Gastrocnemius medialis (tissue), 4 donors: ENCODE results near the gene CD28. TPM values are rescaled to one million over a fixed set of nuclear protein-coding genes. Genes with fewer than 3 reads are reported as not detected.
A peak's percentile ranks its signal among the peaks of the same experiment; 100 is the strongest.

Experiments
- ATAC-seq, 2 donors: fragments of 150-250 bp; one replicate each; pipeline ENCODE4 v1.9.1; 2016
- DNase-seq, 2 donors: peaks; one replicate each; pipeline ENCODE4 v3.0.0-alpha.2; 2019
- H3K27ac ChIP-seq, 4 donors: fragments of 200-600 bp; sonication (generic); 1 replicate in 1 of 4; 2 replicates in 3 of 4; pipeline ENCODE4 v1.5.1; 2016 to 2018; ENCODE audit warnings: mild to moderate bottlenecking in 2 of 4, moderate library complexity in 1 of 4
- H3K27me3 ChIP-seq, 3 donors: fragments of 200-600 bp; sonication (generic) in 2 of 3; 1 replicate in 1 of 3; 2 replicates in 2 of 3; pipeline versions ENCODE4 v1.5.1 to v1.6.0; 2016 to 2019; ENCODE audit warnings: mild to moderate bottlenecking in 1 of 3, moderate library complexity in 1 of 3
- H3K36me3 ChIP-seq, 2 donors: fragments of 200-600 bp; sonication (generic) in 1 of 2; one replicate each; pipeline ENCODE4 v1.5.1; 2017 to 2018
- H3K4me1 ChIP-seq, 2 donors: fragments of 200-600 bp; sonication (generic) in 1 of 2; one replicate each; pipeline ENCODE4 v1.5.1; 2016 to 2017; ENCODE audit warnings: mild to moderate bottlenecking in 2 of 2
- H3K4me3 ChIP-seq, 4 donors: fragments of 200-600 bp; sonication (generic) in 3 of 4; 1 replicate in 1 of 4; 2 replicates in 3 of 4; pipeline ENCODE4 v1.5.1; 2016 to 2019; ENCODE audit warnings: mild to moderate bottlenecking in 2 of 4
- H3K9me3 ChIP-seq, 3 donors: fragments of 200-600 bp; sonication (generic) in 2 of 3; 1 replicate in 1 of 3; 2 replicates in 2 of 3; pipeline ENCODE4 v1.5.1; 2016 to 2019
- POLR2A ChIP-seq, 2 donors: fragments of 450-650 bp; IDR thresholded peaks; one replicate each; pipeline ENCODE4 v1.6.1; 2017; ENCODE audit warnings: antibody characterized with exemption in 2 of 2, mild to moderate bottlenecking in 2 of 2, moderate library complexity in 2 of 2
- in situ Hi-C, 4 donors: fragments of 200-750 bp; cut with MboI; loops; one replicate each; pipeline versions ENCODE4 v1.15.0 to v1.8.0; 2017; ENCODE audit warnings: low sequenced_read_pairs in 4 of 4
- intact Hi-C: fragments of 100-400 bp; cut with DNase I; formaldehyde crosslinking; loops from one replicate; pipeline ENCODE4 v1.15.1; 2023; ENCODE audit warnings: low total_unique reads
- total RNA-seq, 4 donors: library from RNA; depleted of rRNA; stranded (reverse); fragments of >200 nt; gene quantifications; one replicate each; pipeline versions ENCODE4 v1.1.0 to v1.2.3, GENCODE V29; 2016
- TF ChIP-seq, protein P1 (sequence below), 5 experiments: fragments of 450-650 bp in 3 of 5; fragments of 200-600 bp in 2 of 5; sonication (generic) in 2 of 5; IDR thresholded peaks in 4 of 5; conservative IDR thresholded peaks in 1 of 5; 1 replicate in 4 of 5; 2 replicates in 1 of 5; pipeline ENCODE4 v1.5.1; 2016 to 2019; ENCODE audit warnings: antibody characterized with exemption in 5 of 5, mild to moderate bottlenecking in 3 of 5, moderate library complexity in 3 of 5

Gene CD28
- total RNA-seq, 4 donors from 2014 or later = 0.07 to 0.31 (median 0.09) TPM; not detected in 1

DNA sequence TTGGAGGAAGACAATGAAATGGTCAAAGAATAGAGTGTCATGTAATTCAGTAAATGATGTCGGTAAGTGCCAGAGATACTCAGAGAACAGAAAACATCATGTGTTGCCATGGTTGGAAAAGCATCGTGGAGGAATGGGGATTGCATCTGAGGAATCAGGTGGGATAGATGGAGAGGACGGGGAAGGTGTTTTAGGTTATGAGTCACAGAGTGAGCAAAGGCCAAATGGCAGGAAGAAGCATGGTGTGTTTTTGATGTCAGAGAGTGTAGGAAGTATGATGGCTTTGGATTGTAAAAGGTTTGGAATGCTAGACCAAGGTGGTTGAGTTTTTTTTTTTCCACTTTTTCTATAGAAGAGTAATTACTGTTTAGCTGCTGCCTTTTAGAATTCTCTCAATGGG, 27.5 kb upstream of the CD28 start:
- TF ChIP-seq POLR2A (IDR thresholded peaks at IDR 0.05) = no peak
- TF ChIP-seq, protein P1, sequence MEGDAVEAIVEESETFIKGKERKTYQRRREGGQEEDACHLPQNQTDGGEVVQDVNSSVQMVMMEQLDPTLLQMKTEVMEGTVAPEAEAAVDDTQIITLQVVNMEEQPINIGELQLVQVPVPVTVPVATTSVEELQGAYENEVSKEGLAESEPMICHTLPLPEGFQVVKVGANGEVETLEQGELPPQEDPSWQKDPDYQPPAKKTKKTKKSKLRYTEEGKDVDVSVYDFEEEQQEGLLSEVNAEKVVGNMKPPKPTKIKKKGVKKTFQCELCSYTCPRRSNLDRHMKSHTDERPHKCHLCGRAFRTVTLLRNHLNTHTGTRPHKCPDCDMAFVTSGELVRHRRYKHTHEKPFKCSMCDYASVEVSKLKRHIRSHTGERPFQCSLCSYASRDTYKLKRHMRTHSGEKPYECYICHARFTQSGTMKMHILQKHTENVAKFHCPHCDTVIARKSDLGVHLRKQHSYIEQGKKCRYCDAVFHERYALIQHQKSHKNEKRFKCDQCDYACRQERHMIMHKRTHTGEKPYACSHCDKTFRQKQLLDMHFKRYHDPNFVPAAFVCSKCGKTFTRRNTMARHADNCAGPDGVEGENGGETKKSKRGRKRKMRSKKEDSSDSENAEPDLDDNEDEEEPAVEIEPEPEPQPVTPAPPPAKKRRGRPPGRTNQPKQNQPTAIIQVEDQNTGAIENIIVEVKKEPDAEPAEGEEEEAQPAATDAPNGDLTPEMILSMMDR (IDR thresholded peaks at IDR 0.05 in 4 of 5, conservative IDR thresholded peaks at IDR 0.05 in 1 of 5) = no peak
- ATAC-seq = no peak
- H3K27ac ChIP-seq = no peak overlapping the region
- H3K4me1 ChIP-seq = peaks cover 30 to 58% of the 10 kb centered on the region in 2 donors
- H3K9me3 ChIP-seq = no peaks in the 10 kb centered on the region
- H3K4me3 ChIP-seq = no peak overlapping the region
- no peaks in the 10 kb centered on the region for H3K36me3 ChIP-seq
- no peak for DNase-seq
- in situ Hi-C loops (no loop called here), intact Hi-C loops (no loop called here)
- no peaks in the 10 kb centered on the region for H3K27me3 ChIP-seq

DNA sequence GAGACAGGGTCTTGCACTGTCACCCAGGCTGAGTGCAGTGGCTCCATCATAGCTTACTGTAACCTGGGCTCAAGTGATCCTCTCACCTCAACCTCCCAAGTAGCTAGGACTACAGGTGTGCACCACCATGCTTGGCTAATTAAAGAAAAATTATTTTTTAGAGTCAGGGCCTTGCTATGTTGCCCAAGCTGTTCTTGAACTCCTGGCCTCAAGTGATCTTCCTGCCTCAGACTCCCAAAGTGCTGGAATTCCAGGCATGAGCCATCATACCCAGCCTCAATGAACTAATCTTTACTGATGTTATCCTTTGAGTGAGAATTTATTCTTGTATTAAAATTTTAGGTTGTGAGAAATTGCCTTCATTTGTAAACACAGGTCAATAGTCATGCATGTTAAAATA, 27.0 kb upstream of the CD28 start:
- no peaks in the 10 kb centered on the region for H3K9me3 ChIP-seq
- no peak for TF ChIP-seq POLR2A (IDR thresholded peaks at IDR 0.05)
- TF ChIP-seq, protein P1 (IDR thresholded peaks at IDR 0.05 in 4 of 5, conservative IDR thresholded peaks at IDR 0.05 in 1 of 5) = no peak
- no peaks in the 10 kb centered on the region for H3K27me3 ChIP-seq
- in situ Hi-C loops (no loop called here), intact Hi-C loops (no loop called here)
- no peak for ATAC-seq
- H3K27ac ChIP-seq = no peak overlapping the region
- H3K4me1 ChIP-seq = peaks cover 35 to 58% of the 10 kb centered on the region in 2 donors
- H3K36me3 ChIP-seq = no peaks in the 10 kb centered on the region
- no peak for DNase-seq
- no peak overlapping the region for H3K4me3 ChIP-seq

DNA sequence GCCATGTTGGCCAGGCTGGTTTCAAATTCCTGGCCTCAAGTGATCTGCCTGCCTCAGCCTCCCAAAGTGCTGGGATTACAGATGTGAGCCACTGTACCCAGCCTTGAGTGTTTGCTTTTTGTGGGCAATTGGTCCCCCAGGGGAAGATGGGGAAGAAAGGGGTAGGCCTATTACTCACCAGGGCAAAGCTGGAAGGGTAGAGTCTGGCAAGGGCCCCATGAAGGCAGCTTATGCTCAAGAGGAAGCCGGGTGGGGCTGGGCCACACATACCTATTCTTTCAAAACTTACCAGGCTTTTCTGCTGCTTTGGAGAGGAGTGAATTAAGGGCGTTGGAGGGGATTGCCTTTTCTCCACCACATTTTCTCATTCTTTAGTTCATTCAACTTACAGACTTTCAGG, 24.5 kb upstream of the CD28 start:
- DNase-seq = peak in 1 of 2 donors; percentile 49
- peak overlapping the region in 1 of 4 donors; percentile 4 for H3K4me3 ChIP-seq
- peak in 1 of 2 donors; percentile 28 for ATAC-seq
- H3K27me3 ChIP-seq = no peaks in the 10 kb centered on the region
- H3K27ac ChIP-seq = peak overlapping the region; percentile 71 to 79 (median 76)
- in situ Hi-C loops (no loop called here), intact Hi-C loops (loop anchor here (5.0 kb wide), 2 partner anchors 45 to 60 kb away; no protein-coding TSS in a partner anchor)
- TF ChIP-seq, protein P1 (IDR thresholded peaks at IDR 0.05 in 4 of 5, conservative IDR thresholded peaks at IDR 0.05 in 1 of 5) = no peak
- no peak for TF ChIP-seq POLR2A (IDR thresholded peaks at IDR 0.05)
- no peaks in the 10 kb centered on the region for H3K9me3 ChIP-seq
- no peaks in the 10 kb centered on the region for H3K36me3 ChIP-seq
- peaks cover 51 to 59% of the 10 kb centered on the region in 2 donors for H3K4me1 ChIP-seq

DNA sequence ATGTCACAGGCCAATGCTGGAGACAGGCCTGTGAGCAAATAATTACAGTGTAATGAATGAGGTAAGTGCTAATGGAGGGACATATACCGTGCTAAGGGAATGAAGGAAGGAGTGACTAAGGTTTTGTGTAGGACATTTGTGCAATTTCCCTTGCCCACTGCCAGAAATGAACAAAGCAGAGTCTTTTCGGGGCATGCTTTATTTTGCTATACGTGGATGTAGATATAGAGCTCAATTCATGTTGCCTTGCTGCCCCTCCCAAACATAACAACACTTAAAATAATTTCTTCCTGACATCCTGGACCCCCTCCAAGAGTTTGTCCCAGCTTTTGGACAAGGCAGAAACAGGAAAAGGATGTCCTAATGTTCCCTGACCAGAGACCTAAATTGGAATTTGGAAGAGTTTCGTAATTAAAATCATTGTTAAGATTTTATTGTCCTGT, 23.7 kb upstream of the CD28 start:
- in situ Hi-C loops (no loop called here), intact Hi-C loops (loop anchor here (5.0 kb wide), 2 partner anchors 45 to 60 kb away; no protein-coding TSS in a partner anchor)
- Histone ChIP-seq H3K27ac (peak overlapping the region; percentile 71 to 79 (median 76)), H3K27me3 (no peaks in the 10 kb centered on the region), H3K4me3 (no peak overlapping the region), H3K9me3 (no peaks in the 10 kb centered on the region), H3K36me3 (no peaks in the 10 kb centered on the region), H3K4me1 (peaks cover 51 to 59% of the 10 kb centered on the region in 2 donors)
- no peak for DNase-seq
- peak; percentile 32 to 38 for ATAC-seq
- no peak for TF ChIP-seq POLR2A (IDR thresholded peaks at IDR 0.05)
- TF ChIP-seq, protein P1 (IDR thresholded peaks at IDR 0.05 in 4 of 5, conservative IDR thresholded peaks at IDR 0.05 in 1 of 5) = no peak

DNA sequence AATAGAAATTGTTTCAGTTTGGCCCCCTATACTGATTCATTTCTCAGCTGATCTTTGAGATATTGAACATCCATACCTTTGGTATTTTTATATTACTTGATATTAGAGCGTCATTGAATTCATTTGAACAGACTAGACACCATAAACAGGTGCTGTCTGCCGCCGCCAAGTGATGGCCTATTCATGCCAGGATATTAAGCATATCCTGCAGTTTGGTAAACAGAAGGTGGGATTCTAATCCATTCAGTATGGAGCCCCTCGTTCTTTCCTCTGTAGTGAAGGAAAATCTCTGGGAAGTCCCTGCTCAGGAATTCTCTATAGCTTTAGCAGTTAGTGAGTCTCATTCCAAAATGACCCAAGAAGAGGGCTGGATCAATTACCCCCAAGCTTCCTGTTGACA, 23.0 kb upstream of the CD28 start:
- in situ Hi-C loops (no loop called here), intact Hi-C loops (loop anchor here (5.0 kb wide), 2 partner anchors 44 to 59 kb away; no protein-coding TSS in a partner anchor)
- Histone ChIP-seq H3K9me3 (no peaks in the 10 kb centered on the region), H3K27ac (peak overlapping the region; percentile 71 to 79 (median 76)), H3K4me3 (no peak overlapping the region), H3K4me1 (peaks cover 52 to 64% of the 10 kb centered on the region in 2 donors), H3K36me3 (no peaks in the 10 kb centered on the region), H3K27me3 (no peaks in the 10 kb centered on the region)
- TF ChIP-seq POLR2A (IDR thresholded peaks at IDR 0.05) = no peak
- TF ChIP-seq, protein P1 (IDR thresholded peaks at IDR 0.05 in 4 of 5, conservative IDR thresholded peaks at IDR 0.05 in 1 of 5) = no peak
- ATAC-seq (no peak), DNase-seq (no peak)
